ENCODE measurements around the gene ITK. TPM values are rescaled to one million over a fixed set of nuclear protein-coding genes. Genes with fewer than 3 reads are reported as not detected.

ITK gene
- total and polyA plus RNA-seq, 2 donors (not counting 3 experiments of a cell fraction or from before 2014, with no cell fraction given): not detected

DNA sequence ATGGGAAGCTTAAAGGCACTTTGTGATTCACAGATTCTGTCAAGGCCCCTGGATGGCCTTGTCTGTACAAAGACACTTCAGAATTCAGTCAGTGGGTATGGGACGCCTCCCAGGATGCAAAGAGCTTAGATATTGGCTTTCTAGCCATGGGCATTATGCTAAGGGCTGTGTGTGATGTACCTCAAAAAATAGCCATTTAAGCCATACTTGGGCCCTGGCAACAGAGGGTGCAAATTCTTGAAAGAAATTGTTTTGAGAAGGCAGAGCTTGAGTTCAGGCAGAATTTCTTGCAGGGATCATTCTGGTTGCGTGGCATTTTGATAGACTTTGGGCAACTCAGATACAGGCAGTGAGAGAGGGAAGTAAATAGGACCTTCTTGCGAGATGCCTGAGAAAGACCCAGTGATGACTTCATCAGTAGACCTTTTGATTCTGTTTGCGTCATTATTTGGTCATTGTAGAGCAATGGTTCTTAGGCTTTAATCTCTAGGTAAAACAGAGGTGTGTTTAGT is 89.2 kb downstream of the ITK start:
- FAIRE-seq (no peak), DNase-seq (ENCODE audit: low read depth, low spot score) (no peak)
- TF ChIP-seq, protein P1, sequence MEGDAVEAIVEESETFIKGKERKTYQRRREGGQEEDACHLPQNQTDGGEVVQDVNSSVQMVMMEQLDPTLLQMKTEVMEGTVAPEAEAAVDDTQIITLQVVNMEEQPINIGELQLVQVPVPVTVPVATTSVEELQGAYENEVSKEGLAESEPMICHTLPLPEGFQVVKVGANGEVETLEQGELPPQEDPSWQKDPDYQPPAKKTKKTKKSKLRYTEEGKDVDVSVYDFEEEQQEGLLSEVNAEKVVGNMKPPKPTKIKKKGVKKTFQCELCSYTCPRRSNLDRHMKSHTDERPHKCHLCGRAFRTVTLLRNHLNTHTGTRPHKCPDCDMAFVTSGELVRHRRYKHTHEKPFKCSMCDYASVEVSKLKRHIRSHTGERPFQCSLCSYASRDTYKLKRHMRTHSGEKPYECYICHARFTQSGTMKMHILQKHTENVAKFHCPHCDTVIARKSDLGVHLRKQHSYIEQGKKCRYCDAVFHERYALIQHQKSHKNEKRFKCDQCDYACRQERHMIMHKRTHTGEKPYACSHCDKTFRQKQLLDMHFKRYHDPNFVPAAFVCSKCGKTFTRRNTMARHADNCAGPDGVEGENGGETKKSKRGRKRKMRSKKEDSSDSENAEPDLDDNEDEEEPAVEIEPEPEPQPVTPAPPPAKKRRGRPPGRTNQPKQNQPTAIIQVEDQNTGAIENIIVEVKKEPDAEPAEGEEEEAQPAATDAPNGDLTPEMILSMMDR (IDR thresholded peaks at IDR 0.05; ENCODE audit: extremely low read depth in 1 of 2, insufficient read depth in 1 of 2, low read depth in 1 of 2, low read length in 2 of 2): no peak
- no peak for TF ChIP-seq EZH2 (IDR thresholded peaks at IDR 0.05; ENCODE audit: borderline replicate concordance, low read depth, low read length, severe bottlenecking)
- TF ChIP-seq JUN (IDR thresholded peaks at IDR 0.05; ENCODE audit: borderline replicate concordance, insufficient read depth, insufficient read length, low read depth): no peak
- TF ChIP-seq FOS (IDR thresholded peaks at IDR 0.05; ENCODE audit: borderline replicate concordance, insufficient read depth, low read length): no peak
- TF ChIP-seq GATA2 (IDR thresholded peaks at IDR 0.05; ENCODE audit: insufficient read depth, insufficient read length, low read depth, low read length): no peak
- TF ChIP-seq, protein P2, sequence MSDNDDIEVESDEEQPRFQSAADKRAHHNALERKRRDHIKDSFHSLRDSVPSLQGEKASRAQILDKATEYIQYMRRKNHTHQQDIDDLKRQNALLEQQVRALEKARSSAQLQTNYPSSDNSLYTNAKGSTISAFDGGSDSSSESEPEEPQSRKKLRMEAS (IDR thresholded peaks at IDR 0.05; ENCODE audit: insufficient read depth, insufficient read length): no peak
- no peak for TF ChIP-seq POLR2A (IDR thresholded peaks at IDR 0.05; ENCODE audit: low read depth, low read length)
- TF ChIP-seq MYC (IDR thresholded peaks at IDR 0.05; ENCODE audit: low read depth, low read length): no peak
- no peak for TF ChIP-seq POLR2AphosphoS5 (IDR thresholded peaks at IDR 0.05; ENCODE audit: insufficient read depth, low read depth, low read length)
- H3K9me3 ChIP-seq (replicated peaks; ENCODE audit: control insufficient read depth, insufficient read depth, low read length): no peaks in the 10 kb centered on the region
- H3K27me3 ChIP-seq (ENCODE audit: control insufficient read depth in 2 of 2, insufficient read depth in 2 of 2, low read length in 2 of 2): peaks cover 3 to 4% of the 10 kb centered on the region in 2 experiments
- H3K9ac ChIP-seq (replicated peaks; ENCODE audit: extremely low read depth, insufficient read depth, low read length): no peak overlapping the region
- H3K4me1 ChIP-seq (ENCODE audit: control insufficient read depth, extremely low read depth, insufficient read depth, low read length): peaks cover 4% of the 10 kb centered on the region
- no peak overlapping the region for H3K4me3 ChIP-seq (replicated peaks in 1 of 3; ENCODE audit: insufficient read depth in 1 of 3, low read depth in 1 of 3, low read length in 3 of 3)
- intact Hi-C loops (cut with micrococcal nuclease): loop anchor here (5.0 kb wide), 1 partner anchor 128 kb away; the partner anchor contains the start of gene MED7
- H2AFZ ChIP-seq (ENCODE audit: low read depth, low read length): no peak overlapping the region
- no TSS peak for BruUV-seq (replicated peaks)
- dilution Hi-C loops (cut with MboI; ENCODE audit: extremely low pct_ligation_motif_present, low sequenced_read_pairs): no loop called here
- POLR2A ChIA-PET: no interaction called here
- no peaks in the 10 kb centered on the region for H4K20me1 ChIP-seq (replicated peaks; ENCODE audit: control insufficient read depth, extremely low read depth, insufficient read depth, low read length)
- CTCF ChIA-PET: no interaction called here
- H3K27ac ChIP-seq (ENCODE audit: insufficient read depth, low read depth, low read length): no peak overlapping the region
- no peaks in the 10 kb centered on the region for H3K79me2 ChIP-seq (ENCODE audit: control insufficient read depth, insufficient read depth, low read length)
- no peaks in the 10 kb centered on the region for H3K9me1 ChIP-seq (replicated peaks; ENCODE audit: control insufficient read depth, extremely low read depth, insufficient read depth, low read length)
- H3K36me3 ChIP-seq (ENCODE audit: control insufficient read depth in 2 of 2, extremely low read depth in 1 of 2, insufficient read depth in 2 of 2, low read length in 2 of 2): no peaks in the 10 kb centered on the region
- no peak overlapping the region for H3K4me2 ChIP-seq (ENCODE audit: insufficient read depth, low read length)

Data from endothelial cell of umbilical vein (primary cell).